GM18873 (cell line): ENCODE measurements around the gene OTOGL.
"Not testable (repeated sequence)": the region's sequence is repeated elsewhere in the genome, so short reads cannot be mapped to it uniquely, and the experiment has no call there.

Source experiments
- ATAC-seq: cut with Tn5 transposase; IDR thresholded peaks from one replicate; pipeline ENCODE4 v1.9.1; 2021; ENCODE audit warnings: mild to moderate bottlenecking, moderate library complexity, moderate number of reproducible peaks; ENCODE audit not compliant: unreplicated experiment, low FRiP score

Gene OTOGL

GRCh38 chr12:80129895-80130530 is 30.7 kb downstream of the OTOGL start:
- ATAC-seq, result no peak

GRCh38 chr12:80135624-80136023 is 36.3 kb downstream of the OTOGL start:
- ATAC-seq, result no peak

- no peak for ATAC-seq
These were observed 40.7 kb downstream of the OTOGL start for GRCh38 chr12:80140005-80140404.

GRCh38 chr12:80142640-80143039 is 43.3 kb downstream of the OTOGL start:
- no peak for ATAC-seq

- no peak for ATAC-seq
These were observed 44.2 kb downstream of the OTOGL start for GRCh38 chr12:80143537-80143936.

GRCh38 chr12:80149547-80150313 is 50.4 kb downstream of the OTOGL start:
- not testable (repeated sequence) for ATAC-seq

- ATAC-seq, result no peak
These were observed 51.8 kb downstream of the OTOGL start for GRCh38 chr12:80151131-80151530.

- no peak for ATAC-seq
These were observed 54.9 kb downstream of the OTOGL start for GRCh38 chr12:80154261-80154660.

- no peak for ATAC-seq
These were observed 57.0 kb downstream of the OTOGL start for GRCh38 chr12:80156306-80156705.

GRCh38 chr12:80157645-80158044 is 58.3 kb downstream of the OTOGL start:
- ATAC-seq, result no peak

- ATAC-seq, result no peak
These were observed 62.3 kb downstream of the OTOGL start for GRCh38 chr12:80161612-80162011.

GRCh38 chr12:80162177-80162576 is 62.8 kb downstream of the OTOGL start:
- ATAC-seq, result no peak

GRCh38 chr12:80165746-80166145 is 66.4 kb downstream of the OTOGL start:
- no peak for ATAC-seq

GRCh38 chr12:80166751-80167150 is 67.4 kb downstream of the OTOGL start:
- ATAC-seq, result no peak

GRCh38 chr12:80168936-80169335 is 69.6 kb downstream of the OTOGL start:
- ATAC-seq, result no peak

GRCh38 chr12:80170915-80171314 is 71.6 kb downstream of the OTOGL start:
- ATAC-seq, result no peak

- ATAC-seq, result no peak
These were observed 73.9 kb downstream of the OTOGL start for GRCh38 chr12:80173083-80173864.

GRCh38 chr12:80175307-80175930 is 76.1 kb downstream of the OTOGL start:
- no peak for ATAC-seq

GRCh38 chr12:80176706-80177105 is 77.4 kb downstream of the OTOGL start:
- ATAC-seq, result no peak

- no peak for ATAC-seq
These were observed 79.5 kb downstream of the OTOGL start for GRCh38 chr12:80178846-80179245.

GRCh38 chr12:80183939-80184338 is 84.6 kb downstream of the OTOGL start:
- no peak for ATAC-seq
